HepG2 (cell line): ENCODE results near the gene NOG. TPM values are rescaled to one million over a fixed set of nuclear protein-coding genes. Genes with fewer than 3 reads are reported as not detected.
A peak's percentile ranks its signal among the peaks of the same experiment; 100 is the strongest.

ENCODE experiments used
- ATAC-seq: fragments of 200-7000 bp; cut with Tn5 transposase; 3 replicates; pipeline ENCODE4 v1.9.1; 2020; ENCODE audit warnings: mild to moderate bottlenecking, moderate library complexity
- BruUV-seq: library from RNA; stranded (reverse); fragments of 400-500 nt; replicated peaks from 2 replicates; lab custom pipeline; 2021; lab: Mats Ljungman, UMichigan
- CTCF ChIA-PET: fragments of 300-600 bp; formaldehyde crosslinking; extraction: SDS; loops from one replicate; lab custom pipeline; 2021; ENCODE audit warnings: low total read pairs, inconsistent platforms, low intra/inter-chr PET ratio; lab: Yijun Ruan, JAX
- POLR2A ChIA-PET: fragments of 350-600 bp; sonication (Branson Sonifier 250); formaldehyde crosslinking; loops from one replicate; lab custom pipeline; 2020; ENCODE audit warnings: antibody characterized with exemption, inconsistent platforms; lab: Yijun Ruan, JAX
- DNase-seq: peaks from one replicate; pipeline ENCODE4 v3.0.0-alpha.2; 2015; ENCODE audit warnings: low spot score
- FAIRE-seq: peaks from 3 replicates; lab custom pipeline; 2011; peaks lifted over from hg19 to GRCh38; lab: Jason Lieb, UNC
- H2AFZ ChIP-seq: one replicate; pipeline ENCODE4 v1.6.1; 2011; ENCODE audit warnings: low read length, inconsistent platforms
- H3K27ac ChIP-seq: fragments of 300-600 bp; 3 replicates; pipeline ENCODE4 v1.8.0; 2011; ENCODE audit warnings: mixed run types, mild to moderate bottlenecking, mixed read lengths, low read length, inconsistent platforms; ENCODE audit not compliant: insufficient read depth; ENCODE audit errors: extremely low read length
- H3K27me3 ChIP-seq, 2 experiments: fragments of 200-600 bp in 1 of 2; 2 replicates in 1 of 2; 3 replicates in 1 of 2; pipeline versions ENCODE4 v1.6.0 to v1.8.0; 2011; ENCODE audit warnings: low read length in 2 of 2, mild to moderate bottlenecking in 2 of 2, moderate library complexity in 2 of 2, inconsistent platforms in 1 of 2; ENCODE audit not compliant: insufficient read depth in 2 of 2, control insufficient read depth in 1 of 2
- H3K36me3 ChIP-seq, 2 experiments: fragments of 200-600 bp in 1 of 2; replicated peaks in 1 of 2; 2 replicates in 1 of 2; 3 replicates in 1 of 2; pipeline versions ENCODE4 v1.5.1 to v1.8.0; 2011; ENCODE audit warnings: low read length in 2 of 2, inconsistent platforms in 1 of 2; ENCODE audit not compliant: insufficient read depth in 2 of 2, control insufficient read depth in 1 of 2
- H3K4me1 ChIP-seq: 2 replicates; pipeline ENCODE4 v1.5.1; 2012; ENCODE audit warnings: low read length, inconsistent platforms; ENCODE audit not compliant: insufficient read depth
- H3K4me2 ChIP-seq: 2 replicates; pipeline ENCODE4 v1.6.0; 2011; ENCODE audit warnings: low read depth, low read length, inconsistent platforms
- H3K4me3 ChIP-seq, 3 experiments: fragments of 200-600 bp in 1 of 3; sonication (generic), shearing (Covaris generic) in 1 of 3; replicated peaks in 1 of 3; 2 replicates each; pipeline ENCODE4 v1.5.1; 2011 to 2016; ENCODE audit warnings: low read length in 3 of 3, inconsistent platforms in 2 of 3, low read depth in 2 of 3, mild to moderate bottlenecking in 2 of 3, control low read depth in 1 of 3, mixed read lengths in 1 of 3; ENCODE audit not compliant: insufficient read depth in 1 of 3
- H3K79me2 ChIP-seq: one replicate; pipeline ENCODE4 v1.6.1; 2011; ENCODE audit warnings: low read length, inconsistent platforms; ENCODE audit not compliant: insufficient read depth
- H3K9ac ChIP-seq: 2 replicates; pipeline ENCODE4 v1.6.0; 2011; ENCODE audit warnings: mild to moderate bottlenecking, low read depth, low read length, inconsistent platforms; ENCODE audit not compliant: insufficient read depth
- H3K9me3 ChIP-seq: 2 replicates; pipeline ENCODE4 v1.5.1; 2012; ENCODE audit warnings: mild to moderate bottlenecking, low read length
- H4K20me1 ChIP-seq: 2 replicates; pipeline ENCODE4 v1.6.0; 2011; ENCODE audit warnings: inconsistent platforms, mild to moderate bottlenecking, low read length, moderate library complexity; ENCODE audit not compliant: insufficient read depth
- AKNA ChIP-seq: sonication (generic); formaldehyde crosslinking; IDR thresholded peaks from 2 replicates; pipeline ENCODE4 v1.4.0; 2020; ENCODE audit warnings: missing genetic modification reagents, borderline replicate concordance
- CC2D1A ChIP-seq: sonication (generic); formaldehyde crosslinking; IDR thresholded peaks from 2 replicates; pipeline ENCODE4 v1.8.1; 2023; ENCODE audit warnings: mild to moderate bottlenecking, missing genetic modification reagents
- HNRNPLL ChIP-seq: fragments of 200-400 bp; formaldehyde crosslinking; IDR thresholded peaks from 2 replicates; pipeline ENCODE4 v1.6.1; 2017; ENCODE audit warnings: mild to moderate bottlenecking, low read depth, low read length; ENCODE audit not compliant: poor library complexity, severe bottlenecking
- NR1H2 ChIP-seq: sonication (generic); formaldehyde crosslinking; IDR thresholded peaks from 2 replicates; pipeline ENCODE4 v1.8.1; 2022; ENCODE audit warnings: low read depth, missing genetic modification reagents, borderline replicate concordance
- RNF2 ChIP-seq: fragments of 450-650 bp; conservative IDR thresholded peaks from 2 replicates; pipeline ENCODE4 v1.6.1; 2016; ENCODE audit warnings: low read depth
- STAG1 ChIP-seq: sonication (generic); formaldehyde crosslinking; IDR thresholded peaks from 2 replicates; pipeline ENCODE4 v1.4.0; 2020; ENCODE audit warnings: missing genetic modification reagents
- ZFAT ChIP-seq: sonication (generic); formaldehyde crosslinking; conservative IDR thresholded peaks from 2 replicates; pipeline ENCODE4 v1.8.1; 2023; ENCODE audit warnings: missing genetic modification reagents, inconsistent platforms
- ZMYM4 ChIP-seq: sonication (generic); formaldehyde crosslinking; IDR thresholded peaks from 2 replicates; pipeline ENCODE4 v1.8.1; 2023; ENCODE audit warnings: mild to moderate bottlenecking, missing genetic modification reagents
- ZXDC ChIP-seq: sonication (generic); formaldehyde crosslinking; IDR thresholded peaks from 2 replicates; pipeline ENCODE4 v1.5.0; 2020; ENCODE audit warnings: mild to moderate bottlenecking, missing genetic modification reagents
- WGBS: methylation state at CpG from one replicate; pipeline ENCODE4 v1.1.6; 2017; ENCODE audit warnings: low lambda C conversion rate; 5-methylcytosine and 5-hydroxymethylcytosine counted together
- in situ Hi-C: cut with HindIII; loops from 2 replicates; pipeline ENCODE4 v1.10.0; 2017; ENCODE audit warnings: low pct_unique_long_range_greater_than_20kb; ENCODE audit not compliant: extremely low pct_ligation_motif_present
- intact Hi-C: fragments of 100-400 bp; cut with micrococcal nuclease; formaldehyde crosslinking; loops from one replicate; pipeline ENCODE4 v1.10.0; 2022; ENCODE audit not compliant: unreplicated experiment
- polyA plus RNA-seq, 8 experiments: library from polyadenylated mRNA; depleted of rRNA in 3 of 8; stranded (reverse) in 7 of 8; unstranded in 1 of 8; fragments of >200 nt; fragmentation: Illumina TruSeq in 4 of 8; extraction: Trizol in 4 of 8; gene quantifications; 2 replicates each; pipeline versions ENCODE4 v1.2.1 to v1.2.3, GENCODE V29; 2011 to 2016; ENCODE audit warnings: low read depth in 4 of 8, missing spikeins in 1 of 8, mixed read lengths in 1 of 8; ENCODE audit not compliant: insufficient read depth in 1 of 8
- total RNA-seq, 5 experiments: library from RNA; depleted of rRNA; stranded (reverse); fragments of >200 nt; fragmentation: Illumina TruSeq; extraction: Trizol; gene quantifications; 2 replicates each; pipeline ENCODE4 v1.2.3, GENCODE V29; 2016; ENCODE audit warnings: low read depth in 1 of 5
- TF ChIP-seq, protein P1 (sequence below): sonication (generic); formaldehyde crosslinking; IDR thresholded peaks from 2 replicates; pipeline ENCODE4 v1.8.1; 2023; ENCODE audit warnings: mild to moderate bottlenecking, moderate library complexity, missing genetic modification reagents
- TF ChIP-seq, protein P2 (sequence below): sonication (generic); formaldehyde crosslinking; IDR thresholded peaks from 2 replicates; pipeline ENCODE4 v1.5.0; 2020; ENCODE audit warnings: mild to moderate bottlenecking, missing genetic modification reagents, moderate library complexity

Gene NOG
- total and polyA plus RNA-seq, 2 of the 13 experiments (the other 11 are each of a cell fraction or from before 2014, with no cell fraction given), result not detected

- TF ChIP-seq CC2D1A (CRISPR knock-in tag) (no peak), ZFAT (CRISPR knock-in tag) (no peak), AKNA (no peak)
These were observed 6.2 kb upstream of the NOG start (continued) for GRCh38 chr17:56587298-56587697.

DNA sequence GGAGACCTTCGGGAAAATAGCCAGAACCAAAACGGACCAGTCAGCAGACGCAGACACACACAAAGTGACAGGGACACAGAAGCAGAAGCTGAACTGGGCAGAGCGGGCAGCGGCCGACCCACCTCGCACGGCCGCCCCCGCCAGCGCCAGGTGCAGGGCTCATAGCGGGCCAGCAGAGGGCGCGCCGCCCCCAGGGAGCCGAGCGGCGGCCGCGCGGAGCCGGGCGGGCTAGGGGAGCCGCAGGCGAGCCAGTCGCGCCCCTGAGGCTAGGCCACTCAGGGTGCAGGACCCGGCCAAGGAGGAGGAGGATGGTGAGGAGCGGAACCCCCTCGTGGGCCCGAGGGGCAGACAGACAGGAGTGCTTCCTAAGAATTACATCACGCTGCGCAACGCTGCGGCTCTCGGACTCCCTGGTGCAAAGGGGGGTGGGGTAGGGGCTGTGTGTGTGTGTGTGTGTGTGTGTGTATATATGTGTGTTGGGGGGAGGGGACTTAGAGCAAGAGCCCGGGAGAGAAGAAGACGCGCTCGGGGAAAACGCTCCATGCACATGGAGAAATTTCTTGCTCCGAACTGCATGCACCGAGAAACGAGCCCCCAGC is 913 bp upstream of the NOG start:
- intact Hi-C loops (loop anchor here (1.0 kb wide), 4 partner anchors 62 to 188 kb away; no protein-coding TSS in a partner anchor), in situ Hi-C loops (no loop called here)
- Histone ChIP-seq H3K9ac (no peak overlapping the region), H4K20me1 (no peaks in the 10 kb centered on the region), H2AFZ (no peak overlapping the region), H3K9me3 (no peaks in the 10 kb centered on the region), H3K27me3 (peaks cover 23 to 89% of the 10 kb centered on the region in 2 experiments), H3K79me2 (no peaks in the 10 kb centered on the region), H3K27ac (no peak overlapping the region), H3K36me3 (no peaks in the 10 kb centered on the region), H3K4me1 (peaks cover 14% of the 10 kb centered on the region; the same call in 1 of the 2 replicates), H3K4me2 (peak overlapping the region; percentile 73), H3K4me3 (peak overlapping the region; percentile 12 to 67 (median 39); a peak in 4 of 6 replicates)
- ATAC-seq (peak; percentile 76), DNase-seq (peak; percentile 11), FAIRE-seq (peak; percentile 37)
- ChIA-PET CTCF (interaction anchor here (0.6 to 3.6 kb wide), 5 partner anchors 86 to 368 kb away, joined by 3 to 31 read pairs (median 4); partner anchors contain the start of gene COIL), POLR2A (no interaction called here)
- WGBS, result 3% methylated on average over 28 of the region's 44 CpGs
- BruUV-seq, result no TSS peak
- TF ChIP-seq ZXDC (CRISPR knock-in tag), result peak; percentile 69; the same call in 1 of the 2 replicates
- peak; percentile 80 for TF ChIP-seq RNF2
- peak; percentile 85 for TF ChIP-seq STAG1 (CRISPR knock-in tag)
- TF ChIP-seq, protein P1, sequence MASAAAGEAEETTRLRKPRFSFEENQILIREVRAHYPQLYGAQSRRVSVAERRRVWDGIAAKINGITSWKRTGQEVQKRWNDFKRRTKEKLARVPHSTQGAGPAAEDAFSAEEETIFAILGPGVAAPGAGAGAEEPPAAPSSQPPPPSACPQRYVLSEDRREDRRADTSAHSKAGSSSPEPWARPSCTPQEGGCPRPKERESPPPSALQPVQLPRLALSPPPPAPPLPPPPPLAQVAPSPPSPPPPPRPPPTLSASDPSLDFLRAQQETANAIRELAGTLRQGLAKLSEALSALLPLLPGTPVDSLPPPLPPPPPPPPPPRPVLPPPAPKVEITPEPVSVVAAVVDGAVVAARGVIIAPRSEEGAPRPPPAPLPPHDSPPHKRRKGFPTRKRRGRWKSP, result no peak
- TF ChIP-seq HNRNPLL, result peak; percentile 34
- 0 out of 2 replicates have a peak, but pooled peaks have one; percentile 17 for TF ChIP-seq ZMYM4 (CRISPR knock-in tag)
- TF ChIP-seq NR1H2 (CRISPR knock-in tag), result no peak
- TF ChIP-seq, protein P2, sequence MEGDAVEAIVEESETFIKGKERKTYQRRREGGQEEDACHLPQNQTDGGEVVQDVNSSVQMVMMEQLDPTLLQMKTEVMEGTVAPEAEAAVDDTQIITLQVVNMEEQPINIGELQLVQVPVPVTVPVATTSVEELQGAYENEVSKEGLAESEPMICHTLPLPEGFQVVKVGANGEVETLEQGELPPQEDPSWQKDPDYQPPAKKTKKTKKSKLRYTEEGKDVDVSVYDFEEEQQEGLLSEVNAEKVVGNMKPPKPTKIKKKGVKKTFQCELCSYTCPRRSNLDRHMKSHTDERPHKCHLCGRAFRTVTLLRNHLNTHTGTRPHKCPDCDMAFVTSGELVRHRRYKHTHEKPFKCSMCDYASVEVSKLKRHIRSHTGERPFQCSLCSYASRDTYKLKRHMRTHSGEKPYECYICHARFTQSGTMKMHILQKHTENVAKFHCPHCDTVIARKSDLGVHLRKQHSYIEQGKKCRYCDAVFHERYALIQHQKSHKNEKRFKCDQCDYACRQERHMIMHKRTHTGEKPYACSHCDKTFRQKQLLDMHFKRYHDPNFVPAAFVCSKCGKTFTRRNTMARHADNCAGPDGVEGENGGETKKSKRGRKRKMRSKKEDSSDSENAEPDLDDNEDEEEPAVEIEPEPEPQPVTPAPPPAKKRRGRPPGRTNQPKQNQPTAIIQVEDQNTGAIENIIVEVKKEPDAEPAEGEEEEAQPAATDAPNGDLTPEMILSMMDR (CRISPR knock-in tag), result peak; percentile 81
